K562 (cell line): ENCODE data around the gene HOXB6. TPM values are rescaled to one million over a fixed set of nuclear protein-coding genes. Genes with fewer than 3 reads are reported as not detected.

Source experiments
- BDP1 ChIP-seq: IDR thresholded peaks from 3 replicates; pipeline ENCODE4 v1.6.1; 2011; ENCODE audit not compliant: insufficient read length, insufficient read depth
- CEBPB ChIP-seq: fragments of 450-650 bp; IDR thresholded peaks from 2 replicates; pipeline ENCODE4 v1.6.1; 2016; ENCODE audit warnings: missing genetic modification characterization, missing compliant biosample characterization
- CEBPG ChIP-seq, 3 experiments: fragments of 200-800 bp in 1 of 3; sonication (Bioruptor generic) in 1 of 3; sonication (generic) in 1 of 3; formaldehyde crosslinking in 1 of 3; IDR thresholded peaks in 2 of 3; conservative IDR thresholded peaks in 1 of 3; 2 replicates each; pipeline versions ENCODE4 v1.6.1 to v1.8.0; 2016 to 2022; ENCODE audit warnings: missing compliant biosample characterization in 2 of 3, missing genetic modification characterization in 2 of 3, mild to moderate bottlenecking in 1 of 3, missing genetic modification reagents in 1 of 3
- DDX20 ChIP-seq: fragments of 450-650 bp; IDR thresholded peaks from 2 replicates; pipeline ENCODE4 v1.6.1; 2016; ENCODE audit warnings: missing genetic modification characterization, low read depth, mild to moderate bottlenecking, missing compliant biosample characterization, moderate library complexity
- E2F8 ChIP-seq: fragments of 450-650 bp; IDR thresholded peaks from 2 replicates; pipeline ENCODE4 v1.7.1; 2018; ENCODE audit warnings: mild to moderate bottlenecking, low read depth; ENCODE audit not compliant: partially characterized antibody
- E4F1 ChIP-seq: fragments of 250-450 bp; sonication (Bioruptor Pico); IDR thresholded peaks from 2 replicates; pipeline ENCODE4 v1.5.0; 2021; ENCODE audit warnings: mild to moderate bottlenecking, borderline replicate concordance
- HBP1 ChIP-seq: fragments of 450-650 bp; formaldehyde crosslinking; IDR thresholded peaks from 2 replicates; pipeline ENCODE4 v1.4.0; 2022; ENCODE audit warnings: missing genetic modification characterization
- MCM5 ChIP-seq: fragments of 450-650 bp; IDR thresholded peaks from 2 replicates; pipeline ENCODE4 v1.6.1; 2016; ENCODE audit warnings: low read depth
- MYNN ChIP-seq, 2 experiments: sonication (generic); formaldehyde crosslinking in 1 of 2; IDR thresholded peaks; 2 replicates each; pipeline versions ENCODE4 v1.5.0 to v1.6.1; 2016 to 2020; ENCODE audit warnings: antibody characterized with exemption in 1 of 2, missing genetic modification reagents in 1 of 2
- POLR2AphosphoS2 ChIP-seq: IDR thresholded peaks from 2 replicates; pipeline ENCODE4 v1.6.1; 2012; ENCODE audit warnings: low read length, improper control_type of control experiment
- RBBP5 ChIP-seq: fragments of 200-600 bp; sonication (generic); IDR thresholded peaks from 2 replicates; pipeline ENCODE4 v1.6.1; 2012; ENCODE audit warnings: borderline replicate concordance, mild to moderate bottlenecking, low read length, control low read depth, inconsistent platforms; ENCODE audit not compliant: insufficient read depth, poor library complexity, severe bottlenecking
- SIN3A ChIP-seq, 2 experiments: fragments of 150-350 bp in 1 of 2; IDR thresholded peaks; 2 replicates each; pipeline ENCODE4 v1.6.1; 2011 to 2016; ENCODE audit warnings: borderline replicate concordance in 2 of 2, low read depth in 2 of 2, low read length in 2 of 2, mild to moderate bottlenecking in 2 of 2, moderate library complexity in 2 of 2; ENCODE audit not compliant: control insufficient read depth in 1 of 2
- ZNF253 ChIP-seq: fragments of 250-450 bp; sonication (Bioruptor Pico); conservative IDR thresholded peaks from 2 replicates; pipeline ENCODE4 v1.6.1; 2021; ENCODE audit warnings: mild to moderate bottlenecking
- ZNF57 ChIP-seq: fragments of 450-650 bp; formaldehyde crosslinking; IDR thresholded peaks from 2 replicates; pipeline ENCODE4 v1.4.0; 2020; ENCODE audit warnings: mild to moderate bottlenecking, moderate library complexity
- polyA plus RNA-seq, 8 experiments: library from polyadenylated mRNA; depleted of rRNA in 4 of 8; stranded (reverse) in 5 of 8; unstranded in 3 of 8; fragments of >200 nt; fragmentation: Nextera tagmentation in 2 of 8; fragmentation: Illumina TruSeq in 1 of 8; extraction: Ambion mirVana in 2 of 8; extraction: Trizol in 1 of 8; gene quantifications; 2 replicates each; pipeline versions ENCODE4 v1.2.1 to v1.2.3, GENCODE V29; 2011 to 2014; ENCODE audit warnings: inconsistent platforms in 1 of 8, missing spikeins in 1 of 8
- total RNA-seq, 7 experiments: library from RNA; depleted of rRNA in 6 of 7; stranded (reverse); fragments of >200 nt in 6 of 7; fragmentation: Illumina TruSeq in 2 of 7; extraction: Trizol in 2 of 7; gene quantifications; 2 replicates each; pipeline versions ENCODE4 v1.2.1 to v1.2.3, GENCODE V29; 2011 to 2021; ENCODE audit warnings: low replicate concordance in 1 of 7

Gene HOXB6
- total and polyA plus RNA-seq, 9 of the 15 experiments (the other 6 are each of a cell fraction or from before 2014, with no cell fraction given) = 1.2 to 14.8 (median 4.9) TPM

GRCh38 chr17:48620461-48621139 lies 15.8 kb upstream of the HOXB6 start (continued):
- TF ChIP-seq SIN3A (IDR thresholded peaks at IDR 0.05; ENCODE audit: borderline replicate concordance in 2 of 2, control insufficient read depth in 1 of 2, low read depth in 2 of 2, low read length in 2 of 2) = peak in 1 of 2 experiments; percentile 2; a peak in 1 of 4 replicates
- TF ChIP-seq E4F1 (CRISPR knock-in tag) = no peak
- TF ChIP-seq MCM5 = no peak
- no peak for TF ChIP-seq DDX20 (tag)
- peak; percentile 40 for TF ChIP-seq E2F8
- TF ChIP-seq RBBP5 = peak; percentile 11
- TF ChIP-seq ZNF57 = 0 out of 2 replicates have a peak, but pooled peaks have one; percentile 42
- peak; percentile 58; the same call in 1 of the 2 replicates for TF ChIP-seq HBP1
- peak; percentile 70; the same call in 1 of the 2 replicates for TF ChIP-seq CEBPG (CRISPR knock-in tag; IDR thresholded peaks at IDR 0.05)
- TF ChIP-seq CEBPG (tag; conservative IDR thresholded peaks at IDR 0.05 in 1 of 2, IDR thresholded peaks at IDR 0.05 in 1 of 2) = no peak; a peak in 1 of 4 replicates
- peak; percentile 33; the same call in 1 of the 2 replicates for TF ChIP-seq POLR2AphosphoS2
- 0 out of 2 replicates have a peak, but pooled peaks have one; percentile 12 for TF ChIP-seq CEBPB (tag)
- no peak for TF ChIP-seq BDP1
- TF ChIP-seq MYNN (IDR thresholded peaks at IDR 0.05) = no peak
- no peak for TF ChIP-seq MYNN (CRISPR knock-in tag; IDR thresholded peaks at IDR 0.05)
- TF ChIP-seq ZNF253 (CRISPR knock-in tag) = no peak
